ENCODE data around the gene TFE3. TPM values are rescaled to one million over a fixed set of nuclear protein-coding genes. Genes with fewer than 3 reads are reported as not detected.
A peak's percentile ranks its signal among the peaks of the same experiment; 100 is the strongest.
"Not testable (repeated sequence)": the region's sequence is repeated elsewhere in the genome, so short reads cannot be mapped to it uniquely, and the experiment has no call there.

Gene TFE3
- total and polyA plus RNA-seq, 5 donors from 2014 or later: 3.4 to 44.2 (median 5.0) TPM

DNA sequence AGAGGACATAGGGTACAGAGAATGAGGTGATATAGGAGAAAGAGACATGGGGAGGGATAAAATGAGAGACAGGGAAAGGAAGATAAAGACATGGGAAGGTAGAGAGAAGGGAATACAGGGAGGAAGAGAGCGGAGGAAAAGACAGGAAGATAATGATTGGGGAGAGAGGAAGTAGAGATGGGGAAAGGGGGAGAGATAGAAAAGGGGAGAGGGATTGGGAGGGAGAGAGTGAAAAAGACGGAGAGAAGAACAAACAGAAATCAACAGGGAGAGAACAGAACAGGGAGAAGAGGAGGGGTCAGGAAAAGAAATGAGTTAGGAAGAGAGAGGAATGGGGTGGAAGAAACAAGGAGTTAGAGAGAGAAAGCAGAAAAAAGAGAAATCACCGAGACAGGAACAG lies 45.7 kb downstream of the TFE3 start:
- peaks cover 0 to 6% (median 0%) of the 10 kb centered on the region in 7 donors for H3K9me3 Mint-ChIP-seq
- H3K27ac Mint-ChIP-seq: no peak overlapping the region

DNA sequence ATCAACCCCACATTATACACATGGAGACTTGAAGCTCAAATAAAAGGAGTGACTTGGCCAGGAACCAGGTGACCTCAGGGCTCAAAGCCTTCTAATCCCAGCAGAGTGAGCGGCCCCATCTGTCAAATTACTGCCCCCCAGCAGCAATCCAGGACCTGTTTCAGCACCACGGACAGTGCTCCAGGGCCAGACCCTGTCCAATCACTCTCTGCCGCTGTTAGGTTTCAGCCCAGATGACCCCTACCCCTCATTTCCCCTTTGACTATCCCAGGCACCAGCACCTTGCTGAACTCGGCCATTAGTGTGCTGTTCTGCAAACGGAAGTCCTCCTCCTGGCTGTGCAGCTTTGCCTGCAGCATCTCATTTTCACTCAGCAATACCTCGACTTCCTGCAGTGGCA lies 46.2 kb downstream of the TFE3 start:
- H3K9me3 ChIP-seq (ENCODE audit: control insufficient read depth in 2 of 2, low read length in 2 of 2): no peaks in the 10 kb centered on the region
- Mint-ChIP-seq H3K4me1 (peaks cover 9 to 36% (median 15%) of the 10 kb centered on the region in 4 donors), H3K27ac (no peak overlapping the region), H3K4me3 (peak overlapping the region in 1 of 4 donors; percentile 32), H3K27me3 (peaks cover 4% of the 10 kb centered on the region), H3K9me3 (peaks cover 0 to 6% (median 0%) of the 10 kb centered on the region in 7 donors), H3K36me3 (peaks cover 23% of the 10 kb centered on the region)
- no peak overlapping the region for H3K4me3 ChIP-seq (ENCODE audit: low read depth, low read length)
- H3K27ac ChIP-seq (ENCODE audit: insufficient read depth, low read length, poor library complexity, severe bottlenecking): no peak overlapping the region
- H3K4me1 ChIP-seq (ENCODE audit: control insufficient read depth, insufficient read depth, low read length, poor library complexity, severe bottlenecking): peaks cover 17% of the 10 kb centered on the region
- DNase-seq: no peak
- peaks cover 38% of the 10 kb centered on the region for H3K36me3 ChIP-seq (ENCODE audit: control insufficient read depth, insufficient read depth, low read length)
- ATAC-seq (ENCODE audit: low read depth in 2 of 2): no peak
- no peaks in the 10 kb centered on the region for H3K27me3 ChIP-seq (ENCODE audit: control insufficient read depth, insufficient read depth, low read length)

More for the DNA sequence above, 45.7 kb downstream of the TFE3 start:
- Histone ChIP-seq H3K27ac (ENCODE audit: insufficient read depth, low read length, poor library complexity, severe bottlenecking) (no peak overlapping the region), H3K4me3 (ENCODE audit: low read depth, low read length) (no peak overlapping the region), H3K4me1 (ENCODE audit: control insufficient read depth, insufficient read depth, low read length, poor library complexity, severe bottlenecking) (peaks cover 17% of the 10 kb centered on the region), H3K9me3 (ENCODE audit: control insufficient read depth in 2 of 2, low read length in 2 of 2) (no peaks in the 10 kb centered on the region), H3K27me3 (ENCODE audit: control insufficient read depth, insufficient read depth, low read length) (no peaks in the 10 kb centered on the region), H3K36me3 (ENCODE audit: control insufficient read depth, insufficient read depth, low read length) (peaks cover 35% of the 10 kb centered on the region)
- Mint-ChIP-seq H3K36me3 (peaks cover 21% of the 10 kb centered on the region), H3K4me1 (peaks cover 13 to 39% (median 15%) of the 10 kb centered on the region in 4 donors), H3K4me3 (no peak overlapping the region), H3K27me3 (peaks cover 4% of the 10 kb centered on the region)
- DNase-seq: no peak
- no peak for ATAC-seq (ENCODE audit: low read depth in 2 of 2)

DNA sequence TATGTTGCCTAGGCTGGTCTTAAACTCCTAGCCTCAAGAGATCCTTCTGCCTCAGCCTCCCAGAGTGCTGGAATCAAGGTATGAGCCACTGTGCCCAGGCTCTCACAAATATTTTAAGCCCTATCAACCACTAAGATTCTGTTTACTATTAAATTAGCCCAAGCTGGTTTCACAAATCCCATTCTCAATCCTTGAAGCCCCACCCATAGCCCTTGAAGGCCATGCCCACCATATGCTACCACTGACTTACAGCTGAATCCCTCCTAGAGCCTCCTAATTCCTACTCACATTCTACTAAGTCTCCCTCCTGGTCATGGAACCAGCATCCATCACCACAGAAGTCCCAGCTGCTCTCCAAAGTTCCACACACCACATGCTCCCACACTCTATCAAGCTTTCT lies 50.8 kb downstream of the TFE3 start:
- DNase-seq (no peak), ATAC-seq (ENCODE audit: low read depth in 2 of 2) (no peak)
- H3K27ac Mint-ChIP-seq: no peak overlapping the region
- peaks cover 0 to 5% (median 0%) of the 10 kb centered on the region in 7 donors for H3K9me3 Mint-ChIP-seq
- H3K27me3 Mint-ChIP-seq: no peaks in the 10 kb centered on the region
- H3K4me3 Mint-ChIP-seq: no peak overlapping the region
- Histone ChIP-seq H3K36me3 (ENCODE audit: control insufficient read depth, insufficient read depth, low read length) (peaks cover 52% of the 10 kb centered on the region), H3K27me3 (ENCODE audit: control insufficient read depth, insufficient read depth, low read length) (no peaks in the 10 kb centered on the region), H3K4me1 (ENCODE audit: control insufficient read depth, insufficient read depth, low read length, poor library complexity, severe bottlenecking) (no peaks in the 10 kb centered on the region), H3K9me3 (ENCODE audit: control insufficient read depth in 2 of 2, low read length in 2 of 2) (no peaks in the 10 kb centered on the region), H3K4me3 (ENCODE audit: low read depth, low read length) (no peak overlapping the region), H3K27ac (ENCODE audit: insufficient read depth, low read length, poor library complexity, severe bottlenecking) (no peak overlapping the region)
- H3K4me1 Mint-ChIP-seq: peaks cover 0 to 8% (median 5%) of the 10 kb centered on the region in 4 donors
- peaks cover 29% of the 10 kb centered on the region for H3K36me3 Mint-ChIP-seq

DNA sequence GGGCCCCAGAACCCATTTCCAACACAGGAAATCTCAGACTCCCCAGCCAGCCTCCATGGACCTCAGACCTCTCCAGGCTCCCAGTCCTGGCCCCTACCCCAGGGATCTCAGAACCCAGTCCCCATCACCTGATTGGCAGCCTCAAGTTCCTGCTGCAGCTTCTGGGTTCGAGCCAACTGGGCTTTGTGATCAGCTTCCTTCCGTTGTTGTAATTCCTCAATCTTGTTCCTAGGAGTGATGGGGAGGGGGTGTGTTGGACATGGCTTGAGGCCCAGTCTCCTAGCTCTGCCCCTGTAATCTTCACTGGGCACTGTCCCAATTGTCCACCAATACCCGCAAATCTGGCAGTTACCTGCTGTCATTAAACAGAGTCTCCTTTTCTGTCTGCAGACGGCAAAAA lies 53.7 kb downstream of the TFE3 start:
- Mint-ChIP-seq H3K36me3 (peaks cover 14% of the 10 kb centered on the region), H3K27ac (no peak overlapping the region)
- H3K36me3 ChIP-seq (ENCODE audit: control insufficient read depth, insufficient read depth, low read length): peaks cover 37% of the 10 kb centered on the region

DNA sequence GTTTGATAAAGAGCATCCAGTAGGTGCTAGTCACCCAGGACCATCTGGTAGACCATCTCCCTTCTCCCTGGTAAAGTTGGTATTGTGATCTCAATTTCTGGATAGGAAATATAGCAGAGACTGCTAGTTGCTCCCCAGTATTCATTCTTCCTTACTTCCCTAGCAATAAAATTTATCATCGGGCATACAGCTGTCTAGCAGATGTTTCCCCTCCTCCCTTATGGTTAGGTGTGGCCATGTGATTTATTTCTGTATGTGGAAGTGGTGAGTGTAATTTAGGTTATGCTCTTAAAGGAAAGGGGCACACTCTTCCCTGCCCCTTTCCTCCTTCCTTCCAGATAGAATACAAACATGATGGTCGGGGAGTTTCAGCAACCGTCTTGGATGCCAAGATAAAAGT lies 59.3 kb downstream of the TFE3 start:
- Histone ChIP-seq H3K27me3 (ENCODE audit: control insufficient read depth, insufficient read depth, low read length) (no peaks in the 10 kb centered on the region), H3K9me3 (ENCODE audit: control insufficient read depth in 2 of 2, low read length in 2 of 2) (no peaks in the 10 kb centered on the region), H3K4me1 (ENCODE audit: control insufficient read depth, insufficient read depth, low read length, poor library complexity, severe bottlenecking) (no peaks in the 10 kb centered on the region), H3K36me3 (ENCODE audit: control insufficient read depth, insufficient read depth, low read length) (peaks cover 52% of the 10 kb centered on the region), H3K4me3 (ENCODE audit: low read depth, low read length) (no peak overlapping the region), H3K27ac (ENCODE audit: insufficient read depth, low read length, poor library complexity, severe bottlenecking) (no peak overlapping the region)
- no peaks in the 10 kb centered on the region for H3K27me3 Mint-ChIP-seq
- H3K36me3 Mint-ChIP-seq: peaks cover 10% of the 10 kb centered on the region
- no peak for ATAC-seq (ENCODE audit: low read depth in 2 of 2)
- H3K4me3 Mint-ChIP-seq: no peak overlapping the region
- no peak for DNase-seq
- H3K4me1 Mint-ChIP-seq: no peaks in the 10 kb centered on the region
- no peak overlapping the region for H3K27ac Mint-ChIP-seq
- peaks cover 0 to 2% (median 0%) of the 10 kb centered on the region in 7 donors for H3K9me3 Mint-ChIP-seq

More for the DNA sequence above, 53.7 kb downstream of the TFE3 start:
- Histone ChIP-seq H3K4me3 (ENCODE audit: low read depth, low read length) (no peak overlapping the region), H3K27ac (ENCODE audit: insufficient read depth, low read length, poor library complexity, severe bottlenecking) (no peak overlapping the region), H3K9me3 (ENCODE audit: control insufficient read depth in 2 of 2, low read length in 2 of 2) (no peaks in the 10 kb centered on the region), H3K4me1 (ENCODE audit: control insufficient read depth, insufficient read depth, low read length, poor library complexity, severe bottlenecking) (no peaks in the 10 kb centered on the region), H3K27me3 (ENCODE audit: control insufficient read depth, insufficient read depth, low read length) (no peaks in the 10 kb centered on the region)
- Mint-ChIP-seq H3K27me3 (no peaks in the 10 kb centered on the region), H3K9me3 (peaks cover 0 to 5% (median 0%) of the 10 kb centered on the region in 7 donors), H3K4me3 (no peak overlapping the region), H3K4me1 (no peaks in the 10 kb centered on the region)
- DNase-seq: no peak
- no peak for ATAC-seq (ENCODE audit: low read depth in 2 of 2)

DNA sequence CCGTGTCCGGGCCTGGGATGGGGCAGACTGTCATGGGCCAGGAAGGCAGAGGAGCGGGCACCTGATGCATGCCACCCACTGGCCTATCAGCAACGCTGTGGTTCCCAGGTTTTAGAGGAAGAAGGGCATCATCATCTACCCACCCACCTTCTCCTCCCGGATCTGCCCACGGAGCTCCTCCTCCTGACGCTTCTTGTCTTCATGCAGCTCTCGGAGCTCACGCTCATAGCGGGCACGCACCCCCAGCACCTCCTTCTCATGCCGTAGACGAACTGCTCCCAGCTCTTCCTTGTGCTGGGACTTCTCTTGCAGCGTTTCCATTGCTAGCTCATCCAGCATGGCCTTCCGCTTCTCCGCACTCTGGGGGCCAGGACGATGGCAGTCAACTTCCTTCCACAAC lies 60.1 kb downstream of the TFE3 start:
- Mint-ChIP-seq H3K27ac (no peak overlapping the region), H3K4me1 (no peaks in the 10 kb centered on the region), H3K4me3 (no peak overlapping the region), H3K27me3 (no peaks in the 10 kb centered on the region), H3K9me3 (peaks cover 0 to 2% (median 0%) of the 10 kb centered on the region in 7 donors), H3K36me3 (peaks cover 7% of the 10 kb centered on the region)
- Histone ChIP-seq H3K27me3 (ENCODE audit: control insufficient read depth, insufficient read depth, low read length) (no peaks in the 10 kb centered on the region), H3K9me3 (ENCODE audit: control insufficient read depth in 2 of 2, low read length in 2 of 2) (no peaks in the 10 kb centered on the region), H3K27ac (ENCODE audit: insufficient read depth, low read length, poor library complexity, severe bottlenecking) (no peak overlapping the region), H3K4me3 (ENCODE audit: low read depth, low read length) (no peak overlapping the region), H3K36me3 (ENCODE audit: control insufficient read depth, insufficient read depth, low read length) (peaks cover 49% of the 10 kb centered on the region), H3K4me1 (ENCODE audit: control insufficient read depth, insufficient read depth, low read length, poor library complexity, severe bottlenecking) (no peaks in the 10 kb centered on the region)
- ATAC-seq (ENCODE audit: low read depth in 2 of 2): no peak
- DNase-seq: no peak

DNA sequence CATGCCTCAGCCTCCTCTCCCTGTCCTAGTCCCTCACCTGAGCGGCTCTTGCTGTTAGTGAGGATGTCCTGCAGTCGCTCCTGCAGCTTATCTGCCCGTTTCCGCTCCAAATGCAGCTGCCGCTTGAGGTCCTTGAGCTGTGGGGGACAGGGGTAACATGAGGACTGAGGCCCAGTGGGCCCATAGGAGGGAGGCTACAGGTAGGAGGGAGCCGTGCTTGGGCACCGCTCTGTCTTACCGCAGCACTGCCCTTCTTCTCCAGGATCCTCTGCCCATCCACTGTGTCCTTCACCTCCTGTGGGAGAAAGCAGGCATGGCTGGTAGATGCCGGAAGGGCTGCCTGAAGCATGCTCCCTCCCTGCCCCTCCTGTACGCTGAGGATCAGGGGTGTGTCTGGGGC lies 62.0 kb downstream of the TFE3 start:
- no peak for DNase-seq
- Mint-ChIP-seq H3K36me3 (peaks cover 11% of the 10 kb centered on the region), H3K4me1 (no peaks in the 10 kb centered on the region), H3K27me3 (no peaks in the 10 kb centered on the region), H3K9me3 (peaks cover 0 to 2% (median 0%) of the 10 kb centered on the region in 7 donors), H3K4me3 (no peak overlapping the region), H3K27ac (no peak overlapping the region)
- Histone ChIP-seq H3K27me3 (ENCODE audit: control insufficient read depth, insufficient read depth, low read length) (no peaks in the 10 kb centered on the region), H3K4me1 (ENCODE audit: control insufficient read depth, insufficient read depth, low read length, poor library complexity, severe bottlenecking) (no peaks in the 10 kb centered on the region), H3K9me3 (ENCODE audit: control insufficient read depth in 2 of 2, low read length in 2 of 2) (no peaks in the 10 kb centered on the region), H3K4me3 (ENCODE audit: low read depth, low read length) (no peak overlapping the region), H3K27ac (ENCODE audit: insufficient read depth, low read length, poor library complexity, severe bottlenecking) (no peak overlapping the region), H3K36me3 (ENCODE audit: control insufficient read depth, insufficient read depth, low read length) (peaks cover 54% of the 10 kb centered on the region)
- ATAC-seq (ENCODE audit: low read depth in 2 of 2): no peak

DNA sequence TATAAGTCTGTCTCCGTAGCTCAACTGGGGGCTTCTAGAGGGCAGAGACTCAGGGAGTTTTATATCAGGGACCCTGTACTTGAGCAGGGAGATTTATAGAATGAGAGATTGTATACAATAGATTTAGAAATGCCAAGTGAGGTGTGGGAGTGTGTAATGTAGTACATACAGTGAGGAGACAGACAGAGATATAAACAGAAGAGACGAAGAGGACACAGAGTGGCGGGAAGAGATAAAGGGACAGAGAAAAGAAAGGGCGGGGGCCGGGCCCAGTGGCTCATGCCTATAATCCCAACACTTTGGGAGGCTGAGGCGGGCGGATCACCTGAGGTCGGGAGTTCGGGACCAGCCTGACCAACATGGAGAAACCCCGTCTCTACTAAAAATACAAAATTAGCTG lies 62.8 kb downstream of the TFE3 start:
- H3K27me3 ChIP-seq (ENCODE audit: control insufficient read depth, insufficient read depth, low read length); H3K9me3 Mint-ChIP-seq; H3K27ac ChIP-seq (ENCODE audit: insufficient read depth, low read length, poor library complexity, severe bottlenecking); H3K4me1 ChIP-seq (ENCODE audit: control insufficient read depth, insufficient read depth, low read length, poor library complexity, severe bottlenecking); H3K4me3 Mint-ChIP-seq; H3K4me3 ChIP-seq (ENCODE audit: low read depth, low read length); H3K27me3 Mint-ChIP-seq; H3K4me1 Mint-ChIP-seq; H3K9me3 ChIP-seq (ENCODE audit: control insufficient read depth in 2 of 2, low read length in 2 of 2); ATAC-seq (ENCODE audit: low read depth in 2 of 2); DNase-seq; H3K27ac Mint-ChIP-seq: not testable (repeated sequence)
- H3K36me3 Mint-ChIP-seq: peaks cover 15% of the 10 kb centered on the region
- H3K36me3 ChIP-seq (ENCODE audit: control insufficient read depth, insufficient read depth, low read length): peaks cover 59% of the 10 kb centered on the region

Measured in CD4-positive, CD25-positive, alpha-beta regulatory T cell (primary cell).